ENCODE data around the gene DNAI2. TPM values are rescaled to one million over a fixed set of nuclear protein-coding genes. Genes with fewer than 3 reads are reported as not detected.

Gene DNAI2
- under 1 TPM; 0.45 to 0.47 TPM for total RNA-seq

- Mint-ChIP-seq H3K4me3 (peak within 1 kb of the TSS; percentile 33), H3K27me3 (peaks cover 4% of the 10 kb centered on the region), H3K9me3 (no peaks in the 10 kb centered on the region), H3K36me3 (ENCODE audit: low read depth) (no peaks in the 10 kb centered on the region), H3K27ac (peak within 1 kb of the TSS; percentile 38), H3K4me1 (ENCODE audit: low read depth) (peaks cover 13% of the 10 kb centered on the region)
- peak; percentile 65 for ATAC-seq
- intact Hi-C loops (cut with micrococcal nuclease) = no loop called here
- peak; percentile 45 for DNase-seq
- CTCF ChIA-PET = interaction anchor here (1.2 to 1.7 kb wide), 3 partner anchors 14 to 94 kb away, joined by 3 to 4 read pairs (median 3); no protein-coding TSS in a partner anchor
- no peak for TF ChIP-seq CTCF (IDR thresholded peaks at IDR 0.05)
- POLR2A ChIA-PET = no interaction called here
These were observed at the start of gene DNAI2 for GRCh38 chr17:74274060-74274708. Gene DNAI2, plus strand, starts transcription at chr17:74274234. Its CDS starts 7,584 bp downstream, at chr17:74281818.

GRCh38 chr17:74224959-74225725, 48.9 kb upstream of the DNAI2 start:
- H3K4me1 Mint-ChIP-seq (ENCODE audit: low read depth) = no peaks in the 10 kb centered on the region
- CTCF ChIA-PET = no interaction called here

GRCh38 chr17:74226252-74226651, 47.8 kb upstream of the DNAI2 start:
- ChIA-PET CTCF (no interaction called here), POLR2A (interaction anchor here (1.0 kb wide), 1 partner anchor 22 kb away, joined by 3 read pairs; no protein-coding TSS in a partner anchor)
- ATAC-seq (no peak), DNase-seq (no peak)
- no peaks in the 10 kb centered on the region for H3K4me1 Mint-ChIP-seq (ENCODE audit: low read depth)
- no peaks in the 10 kb centered on the region for H3K9me3 Mint-ChIP-seq
- H3K36me3 Mint-ChIP-seq (ENCODE audit: low read depth) = peaks cover 2% of the 10 kb centered on the region
- H3K27ac Mint-ChIP-seq = no peak overlapping the region
- no peaks in the 10 kb centered on the region for H3K27me3 Mint-ChIP-seq
- H3K4me3 Mint-ChIP-seq = no peak overlapping the region
- intact Hi-C loops (cut with micrococcal nuclease) = no loop called here
- TF ChIP-seq CTCF (IDR thresholded peaks at IDR 0.05) = no peak

More at GRCh38 chr17:74224959-74225725, 48.9 kb upstream of the DNAI2 start:
- TF ChIP-seq CTCF (IDR thresholded peaks at IDR 0.05) = no peak
- intact Hi-C loops (cut with micrococcal nuclease) = no loop called here
- ATAC-seq (no peak), DNase-seq (no peak)
- H3K36me3 Mint-ChIP-seq (ENCODE audit: low read depth) = peaks cover 2% of the 10 kb centered on the region
- H3K4me3 Mint-ChIP-seq = no peak overlapping the region
- POLR2A ChIA-PET = interaction anchor here (1.0 kb wide), 1 partner anchor 20 kb away, joined by 3 read pairs; no protein-coding TSS in a partner anchor
- H3K9me3 Mint-ChIP-seq = no peaks in the 10 kb centered on the region
- H3K27ac Mint-ChIP-seq = no peak overlapping the region
- H3K27me3 Mint-ChIP-seq = no peaks in the 10 kb centered on the region

- CTCF ChIA-PET = no interaction called here
- POLR2A ChIA-PET = no interaction called here
- H3K4me3 Mint-ChIP-seq = no peak overlapping the region
- no peaks in the 10 kb centered on the region for H3K9me3 Mint-ChIP-seq
- no peak for TF ChIP-seq CTCF (IDR thresholded peaks at IDR 0.05)
- no peak overlapping the region for H3K27ac Mint-ChIP-seq
- intact Hi-C loops (cut with micrococcal nuclease) = no loop called here
- ATAC-seq (no peak), DNase-seq (no peak)
- H3K4me1 Mint-ChIP-seq (ENCODE audit: low read depth) = no peaks in the 10 kb centered on the region
- no peaks in the 10 kb centered on the region for H3K27me3 Mint-ChIP-seq
- H3K36me3 Mint-ChIP-seq (ENCODE audit: low read depth) = peaks cover 2% of the 10 kb centered on the region
These were observed 46.6 kb upstream of the DNAI2 start for GRCh38 chr17:74227271-74228080.
